Measurements from ENCODE around the gene RGS8. TPM values are rescaled to one million over a fixed set of nuclear protein-coding genes. Genes with fewer than 3 reads are reported as not detected.

Gene RGS8
- total RNA-seq, 4 donors from 2014 or later, result not detected

DNA sequence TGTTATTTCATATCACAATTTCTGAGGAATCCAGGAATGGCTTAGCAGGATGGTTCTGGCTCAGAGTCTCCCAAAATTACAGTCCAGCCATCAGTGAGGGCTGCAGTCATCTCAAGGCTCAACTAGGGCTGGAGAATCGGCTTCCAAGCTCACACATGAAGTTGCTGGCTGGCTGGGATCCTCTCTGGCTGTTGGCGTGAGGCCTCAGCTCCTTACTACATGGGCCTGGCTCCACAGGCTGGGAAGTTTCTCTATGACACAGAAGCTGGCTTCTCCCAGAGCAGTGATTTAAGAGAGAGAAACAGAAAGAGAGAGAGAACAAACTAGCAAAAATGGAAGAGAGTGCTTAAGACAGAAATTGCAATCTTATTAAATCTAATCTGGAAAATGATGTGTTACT lies 38.8 kb upstream of the RGS8 start:
- Histone ChIP-seq H3K36me3 (no peaks in the 10 kb centered on the region), H3K27ac (no peak overlapping the region), H3K4me1 (no peaks in the 10 kb centered on the region), H3K27me3 (no peaks in the 10 kb centered on the region), H3K4me3 (no peak overlapping the region), H3K9me3 (no peaks in the 10 kb centered on the region)
- no peak for TF ChIP-seq POLR2A (IDR thresholded peaks at IDR 0.05)
- TF ChIP-seq, protein P1, sequence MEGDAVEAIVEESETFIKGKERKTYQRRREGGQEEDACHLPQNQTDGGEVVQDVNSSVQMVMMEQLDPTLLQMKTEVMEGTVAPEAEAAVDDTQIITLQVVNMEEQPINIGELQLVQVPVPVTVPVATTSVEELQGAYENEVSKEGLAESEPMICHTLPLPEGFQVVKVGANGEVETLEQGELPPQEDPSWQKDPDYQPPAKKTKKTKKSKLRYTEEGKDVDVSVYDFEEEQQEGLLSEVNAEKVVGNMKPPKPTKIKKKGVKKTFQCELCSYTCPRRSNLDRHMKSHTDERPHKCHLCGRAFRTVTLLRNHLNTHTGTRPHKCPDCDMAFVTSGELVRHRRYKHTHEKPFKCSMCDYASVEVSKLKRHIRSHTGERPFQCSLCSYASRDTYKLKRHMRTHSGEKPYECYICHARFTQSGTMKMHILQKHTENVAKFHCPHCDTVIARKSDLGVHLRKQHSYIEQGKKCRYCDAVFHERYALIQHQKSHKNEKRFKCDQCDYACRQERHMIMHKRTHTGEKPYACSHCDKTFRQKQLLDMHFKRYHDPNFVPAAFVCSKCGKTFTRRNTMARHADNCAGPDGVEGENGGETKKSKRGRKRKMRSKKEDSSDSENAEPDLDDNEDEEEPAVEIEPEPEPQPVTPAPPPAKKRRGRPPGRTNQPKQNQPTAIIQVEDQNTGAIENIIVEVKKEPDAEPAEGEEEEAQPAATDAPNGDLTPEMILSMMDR (IDR thresholded peaks at IDR 0.05), result no peak
- no peak for DNase-seq

DNA sequence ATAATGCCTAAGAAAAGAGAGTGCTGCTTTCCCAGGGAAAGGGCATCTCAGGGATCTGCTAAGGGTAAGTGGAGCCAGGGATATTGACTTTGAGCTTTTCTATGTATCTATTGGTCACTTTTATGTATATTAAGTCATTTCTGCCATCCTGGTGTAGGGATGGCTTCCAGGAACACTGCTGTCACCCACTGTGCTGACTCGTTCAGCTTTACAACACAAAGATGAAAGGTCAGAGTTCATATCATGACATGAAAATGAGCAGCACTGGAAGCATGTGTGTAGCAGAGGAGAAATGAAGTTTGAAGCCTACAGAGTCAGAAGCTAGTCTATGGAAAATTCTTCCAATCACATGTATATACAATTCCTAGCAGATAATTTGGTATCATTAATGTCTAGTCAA lies 37.1 kb upstream of the RGS8 start:
- TF ChIP-seq POLR2A (IDR thresholded peaks at IDR 0.05), result no peak
- TF ChIP-seq, protein P1 (IDR thresholded peaks at IDR 0.05), result no peak

DNA sequence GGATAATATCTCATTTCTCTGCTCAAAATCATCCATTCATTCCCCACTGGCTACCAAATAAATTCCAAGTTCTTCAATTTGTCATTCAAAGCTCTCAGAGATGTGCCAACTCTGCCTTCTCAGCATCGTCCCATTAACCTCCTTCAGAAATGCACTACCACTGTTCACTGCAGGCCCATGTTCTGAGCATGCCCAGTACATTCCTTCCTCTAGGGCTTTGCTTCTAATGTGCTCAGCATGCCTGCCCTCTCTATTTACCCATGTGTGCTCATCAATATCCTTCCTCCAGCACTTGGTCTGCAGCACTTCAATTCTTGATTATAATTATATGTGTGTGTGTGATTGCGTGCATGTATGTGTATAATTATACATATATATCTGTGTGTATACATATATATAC lies 36.1 kb upstream of the RGS8 start:
- Histone ChIP-seq H3K4me1 (no peaks in the 10 kb centered on the region), H3K27me3 (no peaks in the 10 kb centered on the region), H3K36me3 (no peaks in the 10 kb centered on the region), H3K9me3 (no peaks in the 10 kb centered on the region), H3K4me3 (no peak overlapping the region), H3K27ac (no peak overlapping the region)
- no peak for DNase-seq
- TF ChIP-seq POLR2A (IDR thresholded peaks at IDR 0.05), result no peak
- TF ChIP-seq, protein P1 (IDR thresholded peaks at IDR 0.05), result no peak

More for the DNA sequence above, 37.1 kb upstream of the RGS8 start:
- Histone ChIP-seq H3K9me3 (no peaks in the 10 kb centered on the region), H3K27ac (no peak overlapping the region), H3K4me1 (no peaks in the 10 kb centered on the region), H3K4me3 (no peak overlapping the region), H3K27me3 (no peaks in the 10 kb centered on the region), H3K36me3 (no peaks in the 10 kb centered on the region)
- DNase-seq, result no peak

GRCh38 chr1:182719553-182719952 lies 35.2 kb upstream of the RGS8 start:
- Histone ChIP-seq H3K36me3 (no peaks in the 10 kb centered on the region), H3K27me3 (no peaks in the 10 kb centered on the region), H3K4me1 (no peaks in the 10 kb centered on the region), H3K4me3 (no peak overlapping the region), H3K9me3 (no peaks in the 10 kb centered on the region), H3K27ac (no peak overlapping the region)
- no peak for DNase-seq
- TF ChIP-seq, protein P1 (IDR thresholded peaks at IDR 0.05), result no peak
- no peak for TF ChIP-seq POLR2A (IDR thresholded peaks at IDR 0.05)

DNA sequence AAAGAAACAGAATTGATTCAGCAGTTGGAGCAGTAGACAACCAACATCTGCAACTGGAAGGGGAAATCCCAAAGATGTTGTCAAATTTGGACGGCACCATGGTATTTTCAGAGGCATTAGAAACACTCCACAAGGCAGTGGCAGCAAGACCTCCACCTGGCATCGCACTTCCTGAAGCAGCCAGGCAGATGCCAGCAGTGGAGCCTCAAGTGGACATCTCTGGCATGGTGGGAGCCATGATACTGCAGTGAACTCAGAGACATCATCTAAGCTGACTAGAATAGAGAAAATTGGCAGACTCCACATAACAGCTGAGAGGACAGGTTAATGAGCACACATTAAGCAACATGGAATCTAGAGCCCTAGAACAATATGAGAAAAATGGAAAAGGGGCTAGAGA lies 33.9 kb upstream of the RGS8 start:
- Histone ChIP-seq H3K27ac (no peak overlapping the region), H3K9me3 (no peaks in the 10 kb centered on the region), H3K36me3 (no peaks in the 10 kb centered on the region), H3K27me3 (no peaks in the 10 kb centered on the region), H3K4me1 (no peaks in the 10 kb centered on the region), H3K4me3 (no peak overlapping the region)
- TF ChIP-seq, protein P1 (IDR thresholded peaks at IDR 0.05), result no peak
- TF ChIP-seq POLR2A (IDR thresholded peaks at IDR 0.05), result no peak
- DNase-seq, result no peak
